Mammary epithelial cell (primary cell): ENCODE results near the gene ZNF236.

Source experiments
- CTCF ChIP-seq, 2 donors: IDR thresholded peaks in 1 of 2; conservative IDR thresholded peaks in 1 of 2; 2 replicates each; pipeline ENCODE4 v1.5.1; 2011 to 2012; ENCODE audit warnings: inconsistent platforms in 2 of 2, low read length in 2 of 2, mild to moderate bottlenecking in 2 of 2, control low read depth in 1 of 2, low read depth in 1 of 2; ENCODE audit not compliant: insufficient read depth in 1 of 2; ENCODE audit errors: extremely low read depth in 1 of 2
- EZH2 ChIP-seq: IDR thresholded peaks from 2 replicates; pipeline ENCODE4 v1.6.1; 2012; ENCODE audit warnings: low read length, inconsistent platforms, borderline replicate concordance

GRCh38 chr18:77007251-77007650 is 184.9 kb downstream of the ZNF236 start:
- no peak for TF ChIP-seq CTCF (conservative IDR thresholded peaks at IDR 0.05 in 1 of 2, IDR thresholded peaks at IDR 0.05 in 1 of 2; ENCODE audit: extremely low read depth in 1 of 2, insufficient read depth in 1 of 2, low read depth in 1 of 2, low read length in 2 of 2)
- TF ChIP-seq EZH2, result no peak
